Measurements from ENCODE around the gene PIPOX. TPM values are rescaled to one million over a fixed set of nuclear protein-coding genes. Genes with fewer than 3 reads are reported as not detected.
A peak's percentile ranks its signal among the peaks of the same experiment; 100 is the strongest.

Gene PIPOX
- total and polyA plus RNA-seq, 3 experiments from 2014 or later, result 0.99 to 2.2 (median 1.8) TPM

GRCh38 chr17:29003289-29003688 lies 39.7 kb upstream of the PIPOX start:
- ChIA-PET CTCF (no interaction called here), POLR2A (no interaction called here)
- Histone ChIP-seq H3K4me3 (ENCODE audit: low read length) (no peak overlapping the region), H3K36me3 (ENCODE audit: insufficient read depth, low read length) (no peaks in the 10 kb centered on the region), H3K27ac (ENCODE audit: low read depth, low read length) (no peak overlapping the region), H3K4me1 (ENCODE audit: insufficient read depth, low read length) (no peaks in the 10 kb centered on the region), H3K27me3 (ENCODE audit: insufficient read depth, low read length, poor library complexity, severe bottlenecking) (peaks cover 36% of the 10 kb centered on the region), H3K9me3 (ENCODE audit: low read length) (no peaks in the 10 kb centered on the region)
- Mint-ChIP-seq H3K4me3 (no peak overlapping the region), H3K27ac (no peak overlapping the region), H3K9me3 (peaks cover 0 to 2% (median 0%) of the 10 kb centered on the region in 5 donors), H3K4me1 (peaks cover 2 to 8% (median 5%) of the 10 kb centered on the region in 3 donors), H3K27me3 (peaks cover 48 to 58% of the 10 kb centered on the region in 2 donors), H3K36me3 (no peaks in the 10 kb centered on the region)
- no peak for DNase-seq

- H3K27ac ChIP-seq (ENCODE audit: low read depth, low read length), result no peak overlapping the region
- H3K9me3 ChIP-seq (ENCODE audit: low read length), result no peaks in the 10 kb centered on the region
- no peaks in the 10 kb centered on the region for H3K4me1 ChIP-seq (ENCODE audit: insufficient read depth, low read length)
- DNase-seq, result no peak
- Mint-ChIP-seq H3K9me3 (peaks cover 0 to 2% (median 0%) of the 10 kb centered on the region in 5 donors), H3K27me3 (peaks cover 49 to 60% of the 10 kb centered on the region in 2 donors), H3K27ac (no peak overlapping the region), H3K36me3 (no peaks in the 10 kb centered on the region), H3K4me3 (no peak overlapping the region), H3K4me1 (peaks cover 2 to 8% (median 5%) of the 10 kb centered on the region in 3 donors)
- H3K27me3 ChIP-seq (ENCODE audit: insufficient read depth, low read length, poor library complexity, severe bottlenecking), result peaks cover 36% of the 10 kb centered on the region
- no peaks in the 10 kb centered on the region for H3K36me3 ChIP-seq (ENCODE audit: insufficient read depth, low read length)
- POLR2A ChIA-PET, result no interaction called here
- CTCF ChIA-PET, result interaction anchor here (1.0 kb wide), 1 partner anchor 134 kb away, joined by 3 read pairs; no protein-coding TSS in a partner anchor
- H3K4me3 ChIP-seq (ENCODE audit: low read length), result no peak overlapping the region
Observed at GRCh38 chr17:29004081-29004692, 38.8 kb upstream of the PIPOX start.

- no peak within 1 kb of the TSS for H3K4me3 ChIP-seq (ENCODE audit: low read length)
- CTCF ChIA-PET, result interaction anchor here (1.6 kb wide), 1 partner anchor 13 kb away, joined by 4 read pairs; no protein-coding TSS in a partner anchor
- peak; percentile 31 to 63 (median 40) for DNase-seq
- H3K27me3 Mint-ChIP-seq, result peaks cover 51 to 68% of the 10 kb centered on the region in 2 donors
- H3K36me3 ChIP-seq (ENCODE audit: insufficient read depth, low read length), result no peaks in the 10 kb centered on the region
- H3K9me3 ChIP-seq (ENCODE audit: low read length), result no peaks in the 10 kb centered on the region
- H3K4me3 Mint-ChIP-seq, result peak within 1 kb of the TSS in 1 of 7 donors; percentile 32
- no peaks in the 10 kb centered on the region for H3K4me1 ChIP-seq (ENCODE audit: insufficient read depth, low read length)
- no peak within 1 kb of the TSS for H3K27ac ChIP-seq (ENCODE audit: low read depth, low read length)
- POLR2A ChIA-PET, result no interaction called here
- H3K4me1 Mint-ChIP-seq, result peaks cover 2 to 8% (median 5%) of the 10 kb centered on the region in 3 donors
- peaks cover 36% of the 10 kb centered on the region for H3K27me3 ChIP-seq (ENCODE audit: insufficient read depth, low read length, poor library complexity, severe bottlenecking)
- H3K9me3 Mint-ChIP-seq, result peaks cover 0 to 2% (median 0%) of the 10 kb centered on the region in 5 donors
- peaks cover 0 to 3% (median 0%) of the 10 kb centered on the region in 3 donors for H3K36me3 Mint-ChIP-seq
- H3K27ac Mint-ChIP-seq, result no peak within 1 kb of the TSS
Observed at GRCh38 chr17:29005936-29006511, 36.9 kb upstream of the PIPOX start, which contains the start of gene SEZ6. TSS of gene SEZ6 (minus strand) at chr17:29006033. CDS start at chr17:29005869, 164 bp downstream.

- POLR2A ChIA-PET, result no interaction called here
- peaks cover 36% of the 10 kb centered on the region for H3K27me3 ChIP-seq (ENCODE audit: insufficient read depth, low read length, poor library complexity, severe bottlenecking)
- H3K9me3 Mint-ChIP-seq, result peaks cover 0 to 2% (median 0%) of the 10 kb centered on the region in 5 donors
Observed at GRCh38 chr17:29007456-29007855, 35.5 kb upstream of the PIPOX start.

GRCh38 chr17:29007860-29008455 lies 35.0 kb upstream of the PIPOX start:
- Histone ChIP-seq H3K27ac (ENCODE audit: low read depth, low read length) (no peak overlapping the region), H3K27me3 (ENCODE audit: insufficient read depth, low read length, poor library complexity, severe bottlenecking) (peaks cover 36% of the 10 kb centered on the region), H3K4me1 (ENCODE audit: insufficient read depth, low read length) (no peaks in the 10 kb centered on the region), H3K9me3 (ENCODE audit: low read length) (no peaks in the 10 kb centered on the region), H3K36me3 (ENCODE audit: insufficient read depth, low read length) (no peaks in the 10 kb centered on the region), H3K4me3 (ENCODE audit: low read length) (no peak overlapping the region)
- Mint-ChIP-seq H3K4me3 (no peak overlapping the region), H3K27ac (no peak overlapping the region), H3K4me1 (peaks cover 2 to 8% (median 5%) of the 10 kb centered on the region in 3 donors), H3K27me3 (peaks cover 43 to 68% of the 10 kb centered on the region in 2 donors), H3K36me3 (peaks cover 0 to 3% (median 0%) of the 10 kb centered on the region in 3 donors), H3K9me3 (peaks cover 0 to 2% (median 0%) of the 10 kb centered on the region in 5 donors)
- ChIA-PET POLR2A (no interaction called here), CTCF (interaction anchor here (0.8 kb wide), 1 partner anchor 43 kb away, joined by 3 read pairs; no protein-coding TSS in a partner anchor)
- DNase-seq, result no peak

More at GRCh38 chr17:29007456-29007855, 35.5 kb upstream of the PIPOX start:
- Histone ChIP-seq H3K4me3 (ENCODE audit: low read length) (no peak overlapping the region), H3K27ac (ENCODE audit: low read depth, low read length) (no peak overlapping the region), H3K36me3 (ENCODE audit: insufficient read depth, low read length) (no peaks in the 10 kb centered on the region), H3K9me3 (ENCODE audit: low read length) (no peaks in the 10 kb centered on the region), H3K4me1 (ENCODE audit: insufficient read depth, low read length) (no peaks in the 10 kb centered on the region)
- CTCF ChIA-PET, result no interaction called here
- H3K4me1 Mint-ChIP-seq, result peaks cover 2 to 8% (median 5%) of the 10 kb centered on the region in 3 donors
- H3K4me3 Mint-ChIP-seq, result no peak overlapping the region
- no peak overlapping the region for H3K27ac Mint-ChIP-seq
- no peak for DNase-seq
- H3K36me3 Mint-ChIP-seq, result peaks cover 0 to 3% (median 0%) of the 10 kb centered on the region in 3 donors
- peaks cover 43 to 70% of the 10 kb centered on the region in 2 donors for H3K27me3 Mint-ChIP-seq

GRCh38 chr17:29008591-29008990 lies 34.4 kb upstream of the PIPOX start:
- Histone ChIP-seq H3K4me3 (ENCODE audit: low read length) (no peak overlapping the region), H3K27ac (ENCODE audit: low read depth, low read length) (no peak overlapping the region), H3K27me3 (ENCODE audit: insufficient read depth, low read length, poor library complexity, severe bottlenecking) (peaks cover 32% of the 10 kb centered on the region), H3K9me3 (ENCODE audit: low read length) (no peaks in the 10 kb centered on the region), H3K4me1 (ENCODE audit: insufficient read depth, low read length) (no peaks in the 10 kb centered on the region), H3K36me3 (ENCODE audit: insufficient read depth, low read length) (no peaks in the 10 kb centered on the region)
- Mint-ChIP-seq H3K4me1 (peaks cover 2 to 8% (median 5%) of the 10 kb centered on the region in 3 donors), H3K27ac (no peak overlapping the region), H3K36me3 (peaks cover 0 to 3% (median 0%) of the 10 kb centered on the region in 3 donors), H3K4me3 (no peak overlapping the region), H3K27me3 (peaks cover 40 to 64% of the 10 kb centered on the region in 2 donors), H3K9me3 (peaks cover 0 to 2% (median 0%) of the 10 kb centered on the region in 5 donors)
- ChIA-PET POLR2A (no interaction called here), CTCF (interaction anchor here (0.8 kb wide), 1 partner anchor 43 kb away, joined by 3 read pairs; no protein-coding TSS in a partner anchor)
- DNase-seq, result no peak

- Mint-ChIP-seq H3K27ac (no peak overlapping the region), H3K36me3 (peaks cover 0 to 3% (median 0%) of the 10 kb centered on the region in 3 donors), H3K4me1 (peaks cover 0 to 8% (median 5%) of the 10 kb centered on the region in 3 donors), H3K9me3 (peaks cover 0 to 2% (median 0%) of the 10 kb centered on the region in 5 donors), H3K27me3 (peaks cover 32 to 50% of the 10 kb centered on the region in 2 donors), H3K4me3 (no peak overlapping the region)
- H3K4me1 ChIP-seq (ENCODE audit: insufficient read depth, low read length), result no peaks in the 10 kb centered on the region
- no peak overlapping the region for H3K4me3 ChIP-seq (ENCODE audit: low read length)
- H3K9me3 ChIP-seq (ENCODE audit: low read length), result no peaks in the 10 kb centered on the region
- peaks cover 19% of the 10 kb centered on the region for H3K27me3 ChIP-seq (ENCODE audit: insufficient read depth, low read length, poor library complexity, severe bottlenecking)
- no peak overlapping the region for H3K27ac ChIP-seq (ENCODE audit: low read depth, low read length)
- CTCF ChIA-PET, result no interaction called here
- POLR2A ChIA-PET, result no interaction called here
- no peaks in the 10 kb centered on the region for H3K36me3 ChIP-seq (ENCODE audit: insufficient read depth, low read length)
- no peak for DNase-seq
Observed at GRCh38 chr17:29010129-29010528, 32.8 kb upstream of the PIPOX start.

- peaks cover 34 to 50% of the 10 kb centered on the region in 2 donors for H3K27me3 Mint-ChIP-seq
- H3K36me3 Mint-ChIP-seq, result peaks cover 0 to 3% (median 0%) of the 10 kb centered on the region in 3 donors
- peaks cover 0 to 5% (median 5%) of the 10 kb centered on the region in 3 donors for H3K4me1 Mint-ChIP-seq
- H3K27me3 ChIP-seq (ENCODE audit: insufficient read depth, low read length, poor library complexity, severe bottlenecking), result peaks cover 19% of the 10 kb centered on the region
- H3K4me3 Mint-ChIP-seq, result no peak overlapping the region
- no peak for DNase-seq
- H3K27ac ChIP-seq (ENCODE audit: low read depth, low read length), result no peak overlapping the region
- H3K9me3 ChIP-seq (ENCODE audit: low read length), result no peaks in the 10 kb centered on the region
- peak overlapping the region in 1 of 8 donors; percentile 6 for H3K27ac Mint-ChIP-seq
- H3K36me3 ChIP-seq (ENCODE audit: insufficient read depth, low read length), result no peaks in the 10 kb centered on the region
- no peaks in the 10 kb centered on the region for H3K9me3 Mint-ChIP-seq
- no peak overlapping the region for H3K4me3 ChIP-seq (ENCODE audit: low read length)
- ChIA-PET POLR2A (no interaction called here), CTCF (no interaction called here)
- H3K4me1 ChIP-seq (ENCODE audit: insufficient read depth, low read length), result no peaks in the 10 kb centered on the region
Observed at GRCh38 chr17:29010586-29010985, 32.4 kb upstream of the PIPOX start.
